ENCODE data around the gene IVD. TPM values are rescaled to one million over a fixed set of nuclear protein-coding genes. Genes with fewer than 3 reads are reported as not detected.

IVD gene
- total and polyA plus RNA-seq, 4 experiments from 2014 or later, result 25.7 to 62.2 (median 41.6) TPM

- intact Hi-C loops (cut with micrococcal nuclease), result no loop called here
Observed at GRCh38 chr15:40420793-40421192, 15.2 kb downstream of the IVD start.

GRCh38 chr15:40421246-40422157, 15.9 kb downstream of the IVD start:
- H3K27ac ChIP-seq (ENCODE audit: low read depth, low read length), result no peak overlapping the region
- peaks cover 0 to 2% (median 0%) of the 10 kb centered on the region in 8 donors for H3K9me3 Mint-ChIP-seq
- ChIA-PET POLR2A (ENCODE audit: partially characterized antibody) (interaction anchor here (0.7 to 1.6 kb wide), 6 partner anchors 16 to 84 kb away, joined by 3 to 10 read pairs (median 4); partner anchors contain the start of gene IVD), CTCF (ENCODE audit: partially characterized antibody) (interaction anchor here (0.7 to 11.7 kb wide), 20 partner anchors 11 to 142 kb away, joined by 3 to 235 read pairs (median 7); partner anchors contain the start of genes BAHD1, CCDC9B, INAFM2 and IVD)
- no peak overlapping the region for H3K4me3 ChIP-seq (ENCODE audit: low read length in 2 of 2)
- H3K36me3 Mint-ChIP-seq, result peaks cover 0 to 7% of the 10 kb centered on the region in 2 donors
- peak; percentile 73 to 77 (median 74) for DNase-seq
- H3K4me1 ChIP-seq (ENCODE audit: insufficient read depth, low read length), result peaks cover 8% of the 10 kb centered on the region
- no peaks in the 10 kb centered on the region for H3K27me3 ChIP-seq (ENCODE audit: insufficient read depth, low read length)
- H3K27me3 Mint-ChIP-seq, result no peaks in the 10 kb centered on the region
- peaks cover 0 to 5% (median 0%) of the 10 kb centered on the region in 4 donors for H3K4me1 Mint-ChIP-seq
- intact Hi-C loops (cut with micrococcal nuclease), result loop anchor here (1.0 kb wide), 3 partner anchors 53 to 100 kb away; no protein-coding TSS in a partner anchor
- no peaks in the 10 kb centered on the region for H3K36me3 ChIP-seq (ENCODE audit: insufficient read depth, low read length)
- peak overlapping the region in 1 of 7 donors; percentile 40 for H3K27ac Mint-ChIP-seq
- H3K4me3 Mint-ChIP-seq, result no peak overlapping the region
- no peaks in the 10 kb centered on the region for H3K9me3 ChIP-seq (ENCODE audit: control insufficient read depth in 1 of 2, low read length in 2 of 2)

More at GRCh38 chr15:40420793-40421192, 15.2 kb downstream of the IVD start:
- ChIA-PET CTCF (ENCODE audit: partially characterized antibody) (interaction anchor here (0.8 to 11.7 kb wide), 6 partner anchors 23 to 141 kb away, joined by 4 to 235 read pairs (median 14); partner anchors contain the start of gene CCDC9B), POLR2A (ENCODE audit: partially characterized antibody) (interaction anchor here (1.3 to 1.6 kb wide), 2 partner anchors 52 to 53 kb away, joined by 3 to 4 read pairs; no protein-coding TSS in a partner anchor)
- Mint-ChIP-seq H3K4me3 (no peak overlapping the region), H3K27me3 (no peaks in the 10 kb centered on the region), H3K27ac (no peak overlapping the region), H3K4me1 (peaks cover 0 to 5% (median 0%) of the 10 kb centered on the region in 4 donors), H3K9me3 (peaks cover 0 to 2% (median 0%) of the 10 kb centered on the region in 8 donors), H3K36me3 (peaks cover 0 to 9% of the 10 kb centered on the region in 2 donors)
- H3K4me3 ChIP-seq (ENCODE audit: low read length in 2 of 2), result no peak overlapping the region
- no peak overlapping the region for H3K27ac ChIP-seq (ENCODE audit: low read depth, low read length)
- H3K9me3 ChIP-seq (ENCODE audit: control insufficient read depth in 1 of 2, low read length in 2 of 2), result no peaks in the 10 kb centered on the region
- peaks cover 8% of the 10 kb centered on the region for H3K4me1 ChIP-seq (ENCODE audit: insufficient read depth, low read length)
- H3K36me3 ChIP-seq (ENCODE audit: insufficient read depth, low read length), result no peaks in the 10 kb centered on the region
- DNase-seq, result no peak
- no peaks in the 10 kb centered on the region for H3K27me3 ChIP-seq (ENCODE audit: insufficient read depth, low read length)

- peak overlapping the region in 2 of 7 donors; percentile 11 to 19 for H3K27ac Mint-ChIP-seq
- H3K4me1 Mint-ChIP-seq, result peaks cover 0 to 5% (median 0%) of the 10 kb centered on the region in 4 donors
- no peak for DNase-seq
- peaks cover 1 to 5% of the 10 kb centered on the region in 2 donors for H3K36me3 Mint-ChIP-seq
- peaks cover 0 to 2% (median 0%) of the 10 kb centered on the region in 8 donors for H3K9me3 Mint-ChIP-seq
- Histone ChIP-seq H3K36me3 (ENCODE audit: insufficient read depth, low read length) (no peaks in the 10 kb centered on the region), H3K9me3 (ENCODE audit: control insufficient read depth in 1 of 2, low read length in 2 of 2) (no peaks in the 10 kb centered on the region), H3K4me3 (ENCODE audit: low read length in 2 of 2) (no peak overlapping the region), H3K27ac (ENCODE audit: low read depth, low read length) (no peak overlapping the region), H3K27me3 (ENCODE audit: insufficient read depth, low read length) (no peaks in the 10 kb centered on the region), H3K4me1 (ENCODE audit: insufficient read depth, low read length) (peaks cover 8% of the 10 kb centered on the region)
- ChIA-PET POLR2A (ENCODE audit: partially characterized antibody) (no interaction called here), CTCF (ENCODE audit: partially characterized antibody) (interaction anchor here (0.6 to 11.7 kb wide), 12 partner anchors 10 to 151 kb away, joined by 3 to 235 read pairs (median 4); partner anchors contain the start of gene CCDC9B)
- intact Hi-C loops (cut with micrococcal nuclease), result no loop called here
- H3K27me3 Mint-ChIP-seq, result no peaks in the 10 kb centered on the region
- H3K4me3 Mint-ChIP-seq, result no peak overlapping the region
Observed at GRCh38 chr15:40424483-40425115, 19.0 kb downstream of the IVD start.

GRCh38 chr15:40425681-40426080, 20.1 kb downstream of the IVD start:
- intact Hi-C loops (cut with micrococcal nuclease), result no loop called here
- no peak overlapping the region for H3K27ac ChIP-seq (ENCODE audit: low read depth, low read length)
- H3K27me3 ChIP-seq (ENCODE audit: insufficient read depth, low read length), result no peaks in the 10 kb centered on the region
- ChIA-PET CTCF (ENCODE audit: partially characterized antibody) (interaction anchor here (0.7 to 11.7 kb wide), 8 partner anchors 14 to 152 kb away, joined by 3 to 235 read pairs (median 4); partner anchors contain the start of genes ANKRD63 and CCDC9B), POLR2A (ENCODE audit: partially characterized antibody) (interaction anchor here (0.6 kb wide), 1 partner anchor 18 kb away, joined by 3 read pairs; no protein-coding TSS in a partner anchor)
- no peak overlapping the region for H3K4me3 ChIP-seq (ENCODE audit: low read length in 2 of 2)
- H3K36me3 ChIP-seq (ENCODE audit: insufficient read depth, low read length), result no peaks in the 10 kb centered on the region
- Mint-ChIP-seq H3K4me1 (peaks cover 0 to 5% (median 0%) of the 10 kb centered on the region in 4 donors), H3K9me3 (peaks cover 0 to 2% (median 0%) of the 10 kb centered on the region in 8 donors), H3K4me3 (no peak overlapping the region), H3K36me3 (peaks cover 1 to 5% of the 10 kb centered on the region in 2 donors), H3K27me3 (no peaks in the 10 kb centered on the region), H3K27ac (no peak overlapping the region)
- H3K9me3 ChIP-seq (ENCODE audit: control insufficient read depth in 1 of 2, low read length in 2 of 2), result no peaks in the 10 kb centered on the region
- peaks cover 8% of the 10 kb centered on the region for H3K4me1 ChIP-seq (ENCODE audit: insufficient read depth, low read length)
- no peak for DNase-seq

GRCh38 chr15:40427188-40427587, 21.6 kb downstream of the IVD start:
- Mint-ChIP-seq H3K4me1 (no peaks in the 10 kb centered on the region), H3K27me3 (no peaks in the 10 kb centered on the region), H3K9me3 (peaks cover 0 to 2% (median 0%) of the 10 kb centered on the region in 8 donors), H3K27ac (no peak overlapping the region), H3K36me3 (peaks cover 1 to 5% of the 10 kb centered on the region in 2 donors), H3K4me3 (no peak overlapping the region)
- H3K9me3 ChIP-seq (ENCODE audit: control insufficient read depth in 1 of 2, low read length in 2 of 2), result no peaks in the 10 kb centered on the region
- H3K27me3 ChIP-seq (ENCODE audit: insufficient read depth, low read length), result no peaks in the 10 kb centered on the region
- no peaks in the 10 kb centered on the region for H3K4me1 ChIP-seq (ENCODE audit: insufficient read depth, low read length)
- no peaks in the 10 kb centered on the region for H3K36me3 ChIP-seq (ENCODE audit: insufficient read depth, low read length)
- H3K4me3 ChIP-seq (ENCODE audit: low read length in 2 of 2), result no peak overlapping the region
- H3K27ac ChIP-seq (ENCODE audit: low read depth, low read length), result no peak overlapping the region
- DNase-seq, result no peak
- intact Hi-C loops (cut with micrococcal nuclease), result no loop called here
- POLR2A ChIA-PET (ENCODE audit: partially characterized antibody), result no interaction called here
- CTCF ChIA-PET (ENCODE audit: partially characterized antibody), result interaction anchor here (11.7 kb wide), 1 partner anchor 85 kb away, joined by 235 read pairs; the partner anchor contains the start of gene CCDC9B

GRCh38 chr15:40428185-40428584, 22.6 kb downstream of the IVD start:
- Histone ChIP-seq H3K27ac (ENCODE audit: low read depth, low read length) (no peak overlapping the region), H3K4me1 (ENCODE audit: insufficient read depth, low read length) (no peaks in the 10 kb centered on the region), H3K9me3 (ENCODE audit: control insufficient read depth in 1 of 2, low read length in 2 of 2) (no peaks in the 10 kb centered on the region), H3K36me3 (ENCODE audit: insufficient read depth, low read length) (no peaks in the 10 kb centered on the region), H3K4me3 (ENCODE audit: low read length in 2 of 2) (no peak overlapping the region), H3K27me3 (ENCODE audit: insufficient read depth, low read length) (no peaks in the 10 kb centered on the region)
- H3K36me3 Mint-ChIP-seq, result peaks cover 1 to 5% of the 10 kb centered on the region in 2 donors
- intact Hi-C loops (cut with micrococcal nuclease), result no loop called here
- ChIA-PET CTCF (ENCODE audit: partially characterized antibody) (no interaction called here), POLR2A (ENCODE audit: partially characterized antibody) (no interaction called here)
- H3K4me1 Mint-ChIP-seq, result no peaks in the 10 kb centered on the region
- H3K9me3 Mint-ChIP-seq, result peaks cover 0 to 2% (median 0%) of the 10 kb centered on the region in 8 donors
- no peak for DNase-seq
- no peak overlapping the region for H3K4me3 Mint-ChIP-seq
- no peaks in the 10 kb centered on the region for H3K27me3 Mint-ChIP-seq
- H3K27ac Mint-ChIP-seq, result peak overlapping the region in 1 of 7 donors; percentile 80

All from CD4-positive, alpha-beta memory T cell (primary cell).